ENCODE data around the gene IL12A.

Gene IL12A

GRCh38 chr3:160041465-160041864 is 52.8 kb downstream of the IL12A start:
- no peak for DNase-seq (ENCODE audit: low read depth)
- no peak overlapping the region for H3K4me3 ChIP-seq (ENCODE audit: control insufficient read depth, low read depth, low read length)
- TF ChIP-seq CTCF (conservative IDR thresholded peaks at IDR 0.05; ENCODE audit: control insufficient read depth, insufficient read depth, low read depth, low read length) = no peak

GRCh38 chr3:160044121-160044520 is 55.5 kb downstream of the IL12A start:
- H3K4me3 ChIP-seq (ENCODE audit: control insufficient read depth, low read depth, low read length) = no peak overlapping the region
- DNase-seq (ENCODE audit: low read depth) = no peak
- no peak for TF ChIP-seq CTCF (conservative IDR thresholded peaks at IDR 0.05; ENCODE audit: control insufficient read depth, insufficient read depth, low read depth, low read length)

All from fibroblast of mammary gland (primary cell).